Ishikawa (cell line): ENCODE measurements around the gene ZFAND3.

Experiments used
- CREB1 ChIP-seq: IDR thresholded peaks from 2 replicates; pipeline ENCODE4 v1.6.1; 2012; ENCODE audit warnings: low read depth
- EGR1 ChIP-seq: IDR thresholded peaks from 2 replicates; pipeline ENCODE4 v1.6.1; 2012
- NFIC ChIP-seq: IDR thresholded peaks from 2 replicates; pipeline ENCODE4 v1.6.1; 2012
- RAD21 ChIP-seq: IDR thresholded peaks from 2 replicates; pipeline ENCODE4 v1.6.1; 2012; ENCODE audit warnings: low read depth
- TAF1 ChIP-seq: IDR thresholded peaks from 2 replicates; pipeline ENCODE4 v1.6.1; 2012; ENCODE audit warnings: low read depth, mild to moderate bottlenecking
- TCF12 ChIP-seq: IDR thresholded peaks from 2 replicates; pipeline ENCODE4 v1.6.1; 2012; ENCODE audit warnings: low read depth
- TEAD4 ChIP-seq: IDR thresholded peaks from 2 replicates; pipeline ENCODE4 v1.6.1; 2012
- YY1 ChIP-seq: IDR thresholded peaks from 2 replicates; pipeline ENCODE4 v1.6.1; 2012; ENCODE audit warnings: low read depth
- TF ChIP-seq, protein P1 (sequence below): IDR thresholded peaks from 2 replicates; pipeline ENCODE4 v1.6.1; 2012
- TF ChIP-seq, protein P2 (sequence below): IDR thresholded peaks from 2 replicates; pipeline ENCODE4 v1.6.1; 2012
- TF ChIP-seq, protein P3 (sequence below): IDR thresholded peaks from 2 replicates; pipeline ENCODE4 v1.6.1; 2012; ENCODE audit warnings: low read depth, mild to moderate bottlenecking

DNA sequence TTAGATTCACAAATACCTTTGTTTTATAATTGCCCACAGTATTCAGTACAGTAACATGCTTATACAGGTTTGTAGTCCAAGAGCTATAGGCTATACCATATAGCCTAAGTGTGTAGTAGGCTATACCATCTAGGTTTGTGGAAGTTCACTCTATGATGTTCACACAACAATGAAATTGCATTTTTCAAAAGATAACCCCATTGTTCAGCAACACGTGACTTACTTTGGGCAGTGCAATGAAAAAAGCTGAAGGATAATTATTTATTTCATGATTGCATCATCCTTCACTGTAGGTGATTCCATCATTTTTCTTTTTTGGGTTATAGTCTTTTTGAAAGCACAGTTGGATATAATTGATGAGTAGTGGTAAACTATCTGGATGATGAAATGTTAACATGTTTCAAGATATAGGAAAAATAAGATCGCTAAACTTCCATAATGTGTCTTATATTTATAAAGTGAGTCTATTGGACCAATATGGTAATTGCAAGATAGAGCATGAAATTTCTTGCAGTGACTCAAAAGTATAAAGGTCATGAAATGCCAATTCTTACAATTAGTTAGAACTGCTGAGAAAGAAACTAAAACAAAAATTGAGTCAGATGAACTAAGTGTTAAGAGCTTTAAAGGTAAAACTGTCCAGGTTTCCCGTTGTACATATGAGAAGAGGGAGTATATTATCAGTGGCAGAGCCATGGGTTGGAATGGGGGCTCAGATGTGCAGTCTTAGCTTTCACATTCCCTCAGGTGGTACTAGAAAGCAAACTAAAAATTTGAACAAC lies 164.4 kb downstream of the ZFAND3 start:
- TF ChIP-seq TAF1 (no peak), TCF12 (no peak), YY1 (no peak), TEAD4 (no peak), RAD21 (no peak), CREB1 (no peak), EGR1 (no peak), NFIC (no peak)
- TF ChIP-seq, protein P1, sequence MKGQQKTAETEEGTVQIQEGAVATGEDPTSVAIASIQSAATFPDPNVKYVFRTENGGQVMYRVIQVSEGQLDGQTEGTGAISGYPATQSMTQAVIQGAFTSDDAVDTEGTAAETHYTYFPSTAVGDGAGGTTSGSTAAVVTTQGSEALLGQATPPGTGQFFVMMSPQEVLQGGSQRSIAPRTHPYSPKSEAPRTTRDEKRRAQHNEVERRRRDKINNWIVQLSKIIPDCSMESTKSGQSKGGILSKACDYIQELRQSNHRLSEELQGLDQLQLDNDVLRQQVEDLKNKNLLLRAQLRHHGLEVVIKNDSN = no peak
- TF ChIP-seq, protein P2, sequence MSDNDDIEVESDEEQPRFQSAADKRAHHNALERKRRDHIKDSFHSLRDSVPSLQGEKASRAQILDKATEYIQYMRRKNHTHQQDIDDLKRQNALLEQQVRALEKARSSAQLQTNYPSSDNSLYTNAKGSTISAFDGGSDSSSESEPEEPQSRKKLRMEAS = no peak
- TF ChIP-seq, protein P3, sequence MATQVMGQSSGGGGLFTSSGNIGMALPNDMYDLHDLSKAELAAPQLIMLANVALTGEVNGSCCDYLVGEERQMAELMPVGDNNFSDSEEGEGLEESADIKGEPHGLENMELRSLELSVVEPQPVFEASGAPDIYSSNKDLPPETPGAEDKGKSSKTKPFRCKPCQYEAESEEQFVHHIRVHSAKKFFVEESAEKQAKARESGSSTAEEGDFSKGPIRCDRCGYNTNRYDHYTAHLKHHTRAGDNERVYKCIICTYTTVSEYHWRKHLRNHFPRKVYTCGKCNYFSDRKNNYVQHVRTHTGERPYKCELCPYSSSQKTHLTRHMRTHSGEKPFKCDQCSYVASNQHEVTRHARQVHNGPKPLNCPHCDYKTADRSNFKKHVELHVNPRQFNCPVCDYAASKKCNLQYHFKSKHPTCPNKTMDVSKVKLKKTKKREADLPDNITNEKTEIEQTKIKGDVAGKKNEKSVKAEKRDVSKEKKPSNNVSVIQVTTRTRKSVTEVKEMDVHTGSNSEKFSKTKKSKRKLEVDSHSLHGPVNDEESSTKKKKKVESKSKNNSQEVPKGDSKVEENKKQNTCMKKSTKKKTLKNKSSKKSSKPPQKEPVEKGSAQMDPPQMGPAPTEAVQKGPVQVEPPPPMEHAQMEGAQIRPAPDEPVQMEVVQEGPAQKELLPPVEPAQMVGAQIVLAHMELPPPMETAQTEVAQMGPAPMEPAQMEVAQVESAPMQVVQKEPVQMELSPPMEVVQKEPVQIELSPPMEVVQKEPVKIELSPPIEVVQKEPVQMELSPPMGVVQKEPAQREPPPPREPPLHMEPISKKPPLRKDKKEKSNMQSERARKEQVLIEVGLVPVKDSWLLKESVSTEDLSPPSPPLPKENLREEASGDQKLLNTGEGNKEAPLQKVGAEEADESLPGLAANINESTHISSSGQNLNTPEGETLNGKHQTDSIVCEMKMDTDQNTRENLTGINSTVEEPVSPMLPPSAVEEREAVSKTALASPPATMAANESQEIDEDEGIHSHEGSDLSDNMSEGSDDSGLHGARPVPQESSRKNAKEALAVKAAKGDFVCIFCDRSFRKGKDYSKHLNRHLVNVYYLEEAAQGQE = no peak
